GM19043 (cell line): ENCODE measurements around the gene UBE2L6.

ENCODE experiments used
- ATAC-seq: cut with Tn5 transposase; IDR thresholded peaks from one replicate; pipeline ENCODE4 v1.9.1; 2021; ENCODE audit warnings: low read depth; ENCODE audit not compliant: unreplicated experiment

UBE2L6 gene

GRCh38 chr11:57530596-57531507, 36.6 kb downstream of the UBE2L6 start, which contains the start of gene TIMM10:
TIMM10 (minus strand) TSS chr11:57530754; CDS start chr11:57530189, 565 bp downstream.
- ATAC-seq, result peak; percentile 98

GRCh38 chr11:57530215-57530595, 37.3 kb downstream of the UBE2L6 start:
- ATAC-seq, result no peak

DNA sequence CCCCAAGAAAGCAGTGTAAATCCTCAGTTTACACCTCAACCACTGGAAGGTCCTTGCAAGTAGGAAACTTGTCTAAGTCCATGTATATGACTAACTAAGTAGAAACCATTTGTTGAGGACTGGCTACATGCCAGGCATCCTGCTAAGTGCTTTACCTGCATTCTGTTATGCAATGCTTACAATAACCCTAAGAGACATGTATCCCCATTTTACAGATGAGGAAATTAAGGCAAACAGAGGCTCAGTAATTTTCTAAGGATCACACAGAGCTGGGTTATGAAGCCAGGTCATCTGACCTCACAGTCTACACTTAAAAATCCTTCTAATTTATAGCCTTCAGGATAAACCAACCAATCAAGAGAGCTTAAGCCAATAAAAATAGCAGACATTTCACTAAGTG, 38.5 kb downstream of the UBE2L6 start:
- no peak for ATAC-seq

- ATAC-seq, result no peak
Measured at GRCh38 chr11:57527056-57527631, 40.3 kb downstream of the UBE2L6 start.

DNA sequence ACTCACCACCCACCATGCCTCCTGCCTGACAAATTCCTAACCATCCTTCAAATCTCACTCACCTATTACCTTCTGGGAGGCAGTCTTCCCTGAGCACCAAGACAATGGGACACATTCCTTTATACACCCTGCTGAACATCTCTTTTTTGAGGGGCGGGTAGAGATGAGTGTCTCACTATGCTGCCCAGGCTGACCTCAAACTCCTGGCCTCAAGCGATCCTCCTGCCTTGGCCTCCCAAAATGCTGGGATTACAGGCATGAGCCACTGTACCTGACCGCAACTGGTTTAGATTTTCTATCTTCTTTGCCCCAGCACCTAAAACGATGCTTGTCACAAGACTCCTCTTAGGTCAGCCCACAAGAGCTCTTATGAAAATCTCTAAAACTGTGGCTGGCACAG, 44.1 kb downstream of the UBE2L6 start:
- ATAC-seq, result no peak

GRCh38 chr11:57521116-57521515, 46.4 kb downstream of the UBE2L6 start:
- ATAC-seq, result no peak

GRCh38 chr11:57516061-57516443, 51.4 kb downstream of the UBE2L6 start:
- no peak for ATAC-seq

- peak; percentile 41 for ATAC-seq
Measured at GRCh38 chr11:57515332-57516060, 52.0 kb downstream of the UBE2L6 start, which contains the start of gene SLC43A1. SLC43A1 (minus strand) TSS chr11:57515702; CDS start chr11:57514111, 1,591 bp downstream.

DNA sequence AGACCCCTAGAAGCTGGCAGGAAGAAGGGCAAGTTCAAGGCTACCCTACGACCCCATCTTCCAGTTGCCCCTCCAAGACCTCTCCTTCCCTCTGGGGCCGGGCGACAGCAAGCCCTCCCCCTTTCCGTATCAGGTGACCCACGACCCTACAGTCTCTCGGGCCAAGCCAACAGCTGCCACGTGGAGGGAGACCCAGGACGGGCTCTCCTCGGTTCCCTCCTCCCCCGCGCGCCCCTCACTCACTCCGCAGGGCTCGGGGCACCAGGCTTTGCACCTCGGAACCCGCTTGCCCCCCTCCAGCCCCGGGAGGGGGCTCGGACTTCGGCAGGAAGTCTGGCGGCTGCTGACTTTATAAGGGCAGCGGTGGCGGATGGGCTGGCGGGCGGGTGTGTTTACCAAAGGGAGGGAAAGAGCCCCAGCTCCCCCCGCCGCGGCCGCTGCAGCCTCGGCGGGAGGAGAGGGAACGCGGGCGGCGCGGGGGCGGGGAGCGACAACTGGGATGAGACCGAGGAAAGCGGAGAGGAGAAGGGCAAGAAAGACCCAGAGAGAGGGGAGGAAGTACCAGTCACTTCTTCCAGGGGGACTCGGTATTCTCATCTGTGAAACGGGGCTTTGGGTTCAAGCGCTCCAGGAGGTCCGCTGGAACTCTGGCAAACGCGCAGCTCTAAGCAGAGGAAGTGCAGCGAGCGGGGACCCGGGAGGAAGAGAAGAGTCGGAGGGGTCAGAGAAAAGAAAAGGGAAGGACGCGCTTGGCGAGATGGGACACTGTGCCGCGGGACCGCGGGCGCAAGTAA, 52.7 kb downstream of the UBE2L6 start:
- peak; percentile 56 for ATAC-seq

- peak; percentile 30 for ATAC-seq
Measured at GRCh38 chr11:57513911-57514537, 53.4 kb downstream of the UBE2L6 start.

- no peak for ATAC-seq
Measured at GRCh38 chr11:57513452-57513795, 54.0 kb downstream of the UBE2L6 start.

DNA sequence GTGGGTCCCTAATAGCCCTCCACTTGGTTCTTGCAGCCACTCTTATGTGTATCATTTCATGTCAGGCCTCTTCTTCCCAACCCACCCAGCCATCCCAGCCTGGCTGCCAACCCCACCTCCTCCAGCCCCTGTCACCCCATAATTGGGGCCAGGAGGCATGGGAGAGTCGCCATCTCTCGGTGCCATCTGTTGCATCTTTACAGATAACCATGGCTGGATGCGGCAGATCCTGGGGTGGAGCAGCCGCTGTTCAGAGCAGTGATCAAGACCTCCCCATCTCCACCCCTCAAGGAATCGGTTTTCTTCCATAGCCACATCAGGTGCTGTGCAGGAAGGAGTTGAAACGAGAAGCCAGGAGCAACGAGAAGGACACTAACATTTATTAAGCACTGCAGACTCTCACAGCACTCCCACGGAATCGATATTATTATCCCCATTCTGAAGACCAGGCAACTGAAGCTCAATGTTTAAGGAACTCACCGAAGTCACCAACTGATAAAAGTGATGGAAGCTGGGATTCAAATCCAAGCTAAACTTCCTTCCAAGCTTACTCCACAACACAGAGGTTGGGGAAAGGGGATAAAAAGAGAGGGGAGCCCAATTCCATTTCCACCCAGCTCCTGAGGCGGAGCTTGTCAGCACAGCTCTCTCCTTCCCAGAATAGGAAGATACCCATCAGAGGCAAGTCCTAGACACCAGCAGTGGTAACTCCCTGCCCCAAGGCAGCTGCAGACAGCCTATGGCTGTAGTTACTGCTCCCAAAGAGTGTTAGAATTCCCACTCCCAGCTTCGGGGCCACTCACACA, 54.6 kb downstream of the UBE2L6 start:
- ATAC-seq, result no peak

- no peak for ATAC-seq
Measured at GRCh38 chr11:57511741-57512430, 55.6 kb downstream of the UBE2L6 start.

DNA sequence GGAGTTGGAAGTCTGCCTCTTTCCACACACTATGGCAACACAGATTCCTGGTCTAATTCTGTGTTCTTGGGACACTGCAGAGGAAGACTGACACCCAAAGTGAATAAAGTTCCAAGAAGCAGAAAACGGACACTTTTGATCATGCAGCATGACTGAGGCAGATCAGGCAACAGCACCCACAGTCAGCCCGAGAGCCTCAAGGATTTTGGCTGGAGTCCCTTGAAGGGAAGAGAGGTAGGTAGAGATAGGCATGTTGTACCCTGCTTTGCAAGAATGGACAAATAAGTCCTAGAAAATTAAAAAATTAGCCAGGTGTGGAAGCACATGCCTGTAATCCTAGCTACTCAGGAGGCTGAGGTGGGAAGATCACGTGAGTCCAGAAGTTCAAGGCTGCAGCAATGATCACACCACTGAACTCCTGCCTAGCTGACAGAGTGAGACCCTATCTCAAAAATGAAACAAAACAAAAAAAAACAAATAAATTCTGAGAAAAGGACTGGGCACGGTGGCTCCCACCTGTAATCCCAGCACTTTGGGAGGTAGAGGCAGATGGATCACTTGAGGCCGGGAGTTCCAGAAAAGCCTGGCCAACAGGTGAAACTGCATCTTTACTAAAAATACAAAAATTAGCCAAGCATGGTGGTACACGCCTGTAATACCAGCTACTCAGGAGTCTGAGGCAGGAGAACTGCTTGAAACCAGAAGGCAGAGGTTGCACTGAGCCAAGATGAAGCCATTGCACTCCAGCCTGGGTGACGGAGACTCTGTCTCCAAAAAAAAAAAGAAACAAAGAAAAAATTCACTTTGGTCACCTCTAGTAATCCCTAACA, 58.9 kb downstream of the UBE2L6 start:
- no peak for ATAC-seq

DNA sequence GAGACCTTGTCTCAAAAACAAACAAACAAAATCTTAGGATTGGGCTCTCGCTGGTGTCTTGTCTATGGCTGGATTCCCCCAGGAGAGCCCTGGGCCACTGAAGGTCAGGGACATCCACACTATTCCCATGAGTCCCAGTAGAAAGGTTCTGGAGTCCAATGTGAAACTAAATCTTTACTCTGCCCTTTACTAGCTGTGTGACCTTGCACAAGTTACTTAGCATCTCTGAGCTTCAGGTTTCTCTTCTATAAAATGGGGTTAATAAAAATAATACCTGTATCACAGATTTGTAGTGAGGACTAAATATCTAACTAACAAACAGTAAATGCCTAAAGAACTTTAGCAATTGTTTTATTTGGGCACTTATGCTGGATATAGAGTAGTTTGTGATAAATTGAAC, 61.0 kb downstream of the UBE2L6 start:
- no peak for ATAC-seq

GRCh38 chr11:57504511-57504910, 63.0 kb downstream of the UBE2L6 start:
- ATAC-seq, result no peak

- ATAC-seq, result no peak
Measured at GRCh38 chr11:57502870-57503269, 64.6 kb downstream of the UBE2L6 start.

DNA sequence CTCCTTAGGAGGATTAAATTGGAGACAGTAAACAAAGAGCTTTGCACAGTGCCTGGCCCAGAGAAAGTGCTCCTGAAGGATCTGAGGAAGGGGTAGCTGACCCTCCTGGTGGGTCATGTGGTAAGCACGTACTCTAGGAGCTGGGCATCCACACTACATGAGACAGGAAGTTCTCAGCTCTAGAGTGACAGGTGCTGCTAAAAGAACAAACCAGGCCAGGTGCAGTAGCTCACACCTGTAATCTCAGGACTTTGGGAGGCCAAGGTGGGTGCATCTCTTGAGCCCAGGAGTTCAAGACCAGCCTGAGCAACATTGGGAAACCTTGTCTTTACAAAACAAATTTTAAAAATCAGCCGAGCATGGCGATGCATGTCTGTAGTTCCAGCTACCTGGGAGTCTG, 65.1 kb downstream of the UBE2L6 start:
- ATAC-seq, result no peak
